Activated CD8-positive, alpha-beta memory T cell treated with anti-CD3 and anti-CD28 coated beads for 4 hours (primary cell): Measurements from ENCODE around the gene PITRM1.

Experiments used
- DNase-seq, 2 donors: peaks; one replicate each; pipeline ENCODE4 v3.0.0-alpha.2; 2020; ENCODE audit warnings: low read depth in 2 of 2

PITRM1 gene

GRCh38 chr10:3140280-3140679 is 32.3 kb downstream of the PITRM1 start:
- DNase-seq, result no peak

- DNase-seq, result no peak
These were observed 33.2 kb downstream of the PITRM1 start for GRCh38 chr10:3139216-3139910.

- no peak for DNase-seq
These were observed 34.4 kb downstream of the PITRM1 start for GRCh38 chr10:3137958-3138726.

DNA sequence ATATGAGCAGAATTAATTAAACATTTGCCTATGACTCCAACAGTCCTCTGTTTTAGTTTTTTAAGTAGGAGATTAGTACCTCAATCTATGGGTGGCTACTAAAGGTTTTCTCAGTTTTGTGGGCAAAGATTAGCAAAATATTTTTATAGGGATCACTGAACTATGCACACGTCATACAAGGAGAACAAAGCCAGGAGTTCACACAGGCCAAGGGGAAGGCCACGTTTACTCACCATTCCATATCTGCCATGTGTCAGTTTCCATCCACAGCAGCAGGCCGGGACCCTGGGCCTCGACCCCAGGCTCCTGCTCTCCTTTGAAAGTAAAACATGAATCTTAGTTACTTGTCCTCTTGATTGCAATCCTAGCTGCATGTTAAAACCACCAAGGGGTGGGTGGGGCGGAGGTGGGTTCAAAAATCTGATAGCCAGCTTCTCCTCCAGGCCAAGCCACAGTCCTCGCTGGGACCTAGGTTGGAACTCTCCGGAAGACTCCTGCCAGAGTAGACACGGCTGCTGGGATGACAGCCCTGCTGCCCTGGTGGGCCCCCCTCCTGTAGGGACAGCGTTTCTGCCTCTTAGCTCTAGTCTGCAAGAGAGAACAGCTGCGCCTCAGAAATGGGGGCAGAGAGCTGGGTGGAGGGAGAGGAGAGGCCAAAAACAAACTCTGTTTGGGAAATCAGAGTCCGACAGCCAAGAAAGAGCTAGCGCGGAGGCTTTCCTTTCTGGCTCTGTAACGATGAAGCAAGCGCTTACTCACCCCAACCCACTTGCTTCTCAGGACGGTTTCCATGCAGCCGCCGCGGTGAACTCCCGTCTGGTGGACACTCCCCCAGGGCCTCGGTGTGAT is 35.6 kb downstream of the PITRM1 start:
- no peak for DNase-seq

DNA sequence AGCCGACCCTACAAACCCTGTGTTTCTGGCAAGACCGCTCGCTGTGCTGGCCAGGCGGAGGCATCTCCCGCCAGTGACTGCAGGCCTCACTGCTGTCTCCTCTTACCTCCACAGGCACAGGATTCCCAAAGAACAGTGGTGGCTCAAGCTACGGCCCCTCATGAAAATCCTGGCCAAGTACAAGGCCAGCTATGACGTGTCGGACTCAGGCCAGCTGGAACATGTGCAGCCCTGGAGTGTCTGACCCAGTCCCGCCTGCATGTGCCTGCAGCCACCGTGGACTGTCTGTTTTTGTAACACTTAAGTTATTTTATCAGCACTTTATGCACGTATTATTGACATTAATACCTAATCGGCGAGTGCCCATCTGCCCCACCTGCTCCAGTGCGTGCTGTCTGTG is 36.2 kb downstream of the PITRM1 start:
- DNase-seq, result no peak

DNA sequence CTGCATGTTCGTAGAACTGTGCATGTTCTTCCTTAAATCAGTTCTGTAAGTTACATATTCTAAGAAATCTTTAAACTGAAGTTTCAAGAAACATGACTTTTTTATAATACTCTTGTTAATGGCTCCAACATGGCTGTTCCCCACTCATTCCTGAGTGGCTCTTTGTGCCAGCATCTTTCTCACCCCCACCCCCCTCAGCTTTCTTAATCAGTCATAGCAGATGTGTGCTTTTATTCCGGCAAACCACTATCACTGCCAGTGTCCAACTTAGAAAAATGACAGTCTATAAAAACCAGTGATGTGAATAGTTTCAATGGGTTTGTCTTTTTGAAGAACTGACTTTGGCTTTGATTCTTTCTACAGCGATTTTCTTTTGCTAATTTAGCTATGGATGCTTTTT is 37.6 kb downstream of the PITRM1 start:
- no peak for DNase-seq

DNA sequence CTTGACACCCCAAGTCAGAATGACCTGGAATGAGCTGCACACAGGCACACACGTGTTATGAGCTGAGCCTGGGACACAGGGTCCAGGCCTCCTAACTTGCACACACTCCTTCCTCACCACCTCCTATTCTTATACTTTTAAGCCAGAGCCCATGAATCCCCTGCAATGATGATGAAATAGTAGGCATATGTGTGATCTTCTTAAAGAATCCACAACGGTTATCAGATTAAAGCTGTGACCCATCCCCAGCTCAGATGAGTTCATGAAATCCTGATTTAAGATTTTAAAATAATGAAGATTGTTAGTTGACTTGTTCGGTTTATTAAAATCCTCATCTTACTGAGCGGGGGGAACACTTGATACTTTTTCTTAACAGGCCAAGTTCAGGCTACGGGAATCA is 38.6 kb downstream of the PITRM1 start:
- no peak for DNase-seq

DNA sequence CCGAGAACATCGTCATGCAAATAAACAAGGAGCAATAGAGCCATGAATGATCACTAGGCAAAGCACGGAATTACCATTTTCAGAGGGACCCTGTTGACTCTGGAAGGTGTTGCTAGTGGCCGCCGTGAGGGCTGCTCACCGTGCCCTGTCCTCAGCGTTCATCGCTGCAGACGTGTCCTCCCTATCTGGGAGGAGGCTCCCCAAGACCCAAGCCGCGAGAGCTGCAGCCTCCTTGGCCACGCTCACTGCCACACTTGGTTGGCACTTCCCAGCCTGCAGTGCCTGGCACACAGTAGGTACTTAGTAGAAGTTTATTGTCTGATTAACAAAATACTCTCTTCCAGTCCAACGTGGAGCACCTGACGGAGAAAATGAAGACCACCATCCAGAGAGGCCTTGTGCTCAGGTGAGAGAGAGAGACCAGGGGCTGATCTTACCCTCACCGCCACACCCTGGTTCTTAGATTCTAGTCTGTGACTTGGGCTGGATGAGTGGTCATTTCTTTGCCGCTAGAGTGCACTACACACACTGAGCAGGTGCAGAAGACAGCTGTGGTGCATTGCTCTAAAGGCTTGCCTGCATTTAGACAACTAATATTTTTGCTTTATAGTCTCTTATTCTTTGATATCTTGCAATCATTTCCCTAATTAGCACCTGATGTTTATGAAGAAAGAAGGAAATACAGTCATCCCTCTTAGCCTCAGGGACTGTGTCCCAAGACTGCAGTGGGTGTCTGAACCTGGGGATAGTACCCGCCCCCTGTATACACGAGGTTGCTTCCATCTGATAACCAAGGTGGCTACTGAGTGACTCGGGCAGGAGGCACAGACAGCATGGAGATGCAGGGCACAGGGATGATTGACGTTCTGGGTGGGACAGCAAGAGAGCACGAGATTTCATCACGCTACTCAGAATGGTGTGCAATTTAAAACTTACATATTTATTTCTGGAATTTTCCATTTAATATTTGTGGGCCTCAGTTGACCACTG is 40.3 kb downstream of the PITRM1 start:
- no peak for DNase-seq

- no peak for DNase-seq
These were observed 41.5 kb downstream of the PITRM1 start for GRCh38 chr10:3131098-3131497.

- DNase-seq, result no peak
These were observed 42.8 kb downstream of the PITRM1 start for GRCh38 chr10:3129581-3130340.

GRCh38 chr10:3128379-3129130 is 44.0 kb downstream of the PITRM1 start:
- DNase-seq, result no peak

- no peak for DNase-seq
These were observed 44.7 kb downstream of the PITRM1 start for GRCh38 chr10:3127921-3128320.

DNA sequence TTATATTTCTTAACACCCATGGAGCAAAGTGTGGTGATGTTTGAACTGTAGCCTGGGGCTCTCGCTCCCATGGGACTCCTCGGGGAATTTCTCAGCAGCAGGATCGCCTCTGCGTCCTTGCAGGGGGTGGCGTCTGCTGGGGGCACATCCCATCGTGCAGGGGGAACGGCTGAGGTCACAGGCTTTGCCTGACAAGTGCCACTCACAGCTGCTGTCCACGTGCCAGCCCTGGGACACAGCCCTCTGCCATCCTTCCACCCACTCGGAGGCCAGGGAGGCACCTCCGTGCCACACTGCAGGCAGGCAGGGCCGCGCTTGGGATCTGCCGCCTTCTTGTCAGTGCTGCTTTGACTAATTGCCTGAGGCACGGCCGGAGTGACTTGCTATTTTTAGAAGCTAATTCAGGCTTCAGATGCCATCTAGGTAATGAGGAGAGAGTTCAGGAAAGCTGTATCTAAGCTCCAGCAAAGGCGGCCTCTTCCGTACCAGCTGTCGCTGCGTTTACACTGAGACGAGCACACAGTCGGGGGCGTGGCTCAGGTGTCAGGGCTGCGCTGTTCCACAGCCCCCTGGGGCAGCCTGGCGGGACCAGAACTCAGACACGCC is 45.7 kb downstream of the PITRM1 start:
- DNase-seq, result no peak

GRCh38 chr10:3126249-3126648 is 46.3 kb downstream of the PITRM1 start:
- no peak for DNase-seq

- no peak for DNase-seq
These were observed 46.9 kb downstream of the PITRM1 start for GRCh38 chr10:3125527-3126170.

DNA sequence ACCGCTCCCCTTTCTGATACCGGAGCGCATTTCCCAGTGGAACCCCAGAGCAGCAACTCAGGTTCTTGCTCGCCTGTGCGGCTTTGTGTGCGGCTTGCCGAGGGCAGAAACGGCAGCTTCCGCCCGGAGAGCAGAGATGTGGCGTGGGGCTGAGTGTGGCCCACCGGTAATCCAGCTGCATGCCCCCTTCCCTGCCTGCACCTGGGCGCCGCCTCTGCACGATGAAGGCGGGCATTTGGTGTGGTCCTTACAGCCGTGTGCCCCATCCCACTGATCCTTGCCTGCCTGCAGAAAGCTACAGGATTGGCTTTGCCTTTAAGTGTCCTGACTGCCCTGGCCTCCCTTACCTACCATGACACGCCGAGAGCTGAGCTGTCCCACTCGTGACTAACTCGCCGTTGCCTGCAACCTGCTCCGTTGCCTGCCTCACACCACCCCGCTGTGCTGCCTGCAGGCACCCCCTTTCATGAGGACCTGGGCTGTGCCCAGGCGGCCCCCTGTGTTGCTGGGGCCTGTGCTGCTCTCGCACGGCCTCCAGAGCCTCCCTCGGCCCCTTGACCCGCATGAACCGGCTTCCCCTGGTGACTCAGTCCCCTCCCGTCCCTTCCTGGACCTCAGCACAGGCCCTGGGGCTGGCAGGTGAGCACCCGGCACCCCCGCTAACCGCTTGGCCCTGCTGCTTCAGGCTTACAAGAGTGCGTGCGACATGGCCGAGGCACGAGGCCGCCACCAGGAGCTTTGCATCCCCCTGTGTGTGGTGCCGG is 48.0 kb downstream of the PITRM1 start:
- DNase-seq, result no peak

DNA sequence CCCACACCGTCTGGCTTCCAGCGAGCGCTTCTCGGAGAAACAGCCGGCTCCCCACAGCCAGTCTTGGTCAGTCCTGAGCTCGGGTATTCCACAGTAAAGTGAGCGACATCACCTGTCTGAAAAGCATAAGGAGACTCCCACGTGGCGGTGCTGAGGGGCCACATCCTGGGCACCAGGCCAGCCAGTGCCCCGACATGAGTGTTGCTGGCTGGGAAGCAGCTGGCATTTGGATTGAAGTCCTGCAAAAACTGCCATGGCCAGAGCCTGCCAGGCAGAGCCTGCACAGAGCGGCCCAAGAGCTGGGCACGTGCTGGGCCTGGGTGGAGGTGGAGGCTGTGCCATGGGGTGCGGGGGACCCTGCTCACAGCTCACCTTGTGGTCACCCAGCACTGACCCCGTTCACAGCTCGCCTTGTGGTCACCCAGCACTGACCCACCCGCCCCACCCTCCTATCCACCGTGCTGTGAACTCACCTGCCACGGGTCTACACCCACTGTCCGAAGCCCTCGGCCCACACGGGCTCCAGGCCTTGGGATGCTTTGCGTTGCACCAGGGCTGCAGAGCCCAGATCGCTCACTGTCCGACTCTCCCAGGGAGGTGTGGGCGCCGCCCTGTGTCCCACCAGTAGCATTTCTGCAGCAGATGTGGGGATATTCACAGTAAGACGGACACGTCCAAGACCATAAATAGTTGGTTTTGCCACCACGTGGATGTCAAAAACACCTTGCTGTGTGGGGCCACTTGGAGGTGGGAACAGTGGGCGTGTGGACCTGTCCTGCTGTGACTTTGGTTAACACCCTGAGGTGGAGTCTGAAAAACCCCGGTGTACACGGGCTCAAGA is 48.8 kb downstream of the PITRM1 start:
- no peak for DNase-seq
